Thyroid gland (tissue), 4 donors: ENCODE results near the gene MAP6.

Experiments used
- POLR2A ChIP-seq, 2 donors: fragments of 450-650 bp; IDR thresholded peaks; one replicate each; pipeline ENCODE4 v1.6.1; 2017; ENCODE audit warnings: antibody characterized with exemption in 2 of 2, mild to moderate bottlenecking in 2 of 2, moderate library complexity in 1 of 2
- TF ChIP-seq, protein P1 (sequence below), 6 experiments: fragments of 200-600 bp in 3 of 6; fragments of 450-650 bp in 3 of 6; sonication (generic) in 3 of 6; IDR thresholded peaks; one replicate each; pipeline ENCODE4 v1.5.1; 2016 to 2019; ENCODE audit warnings: antibody characterized with exemption in 6 of 6, mild to moderate bottlenecking in 2 of 6, inconsistent platforms in 1 of 6, moderate library complexity in 1 of 6

- TF ChIP-seq, protein P1, sequence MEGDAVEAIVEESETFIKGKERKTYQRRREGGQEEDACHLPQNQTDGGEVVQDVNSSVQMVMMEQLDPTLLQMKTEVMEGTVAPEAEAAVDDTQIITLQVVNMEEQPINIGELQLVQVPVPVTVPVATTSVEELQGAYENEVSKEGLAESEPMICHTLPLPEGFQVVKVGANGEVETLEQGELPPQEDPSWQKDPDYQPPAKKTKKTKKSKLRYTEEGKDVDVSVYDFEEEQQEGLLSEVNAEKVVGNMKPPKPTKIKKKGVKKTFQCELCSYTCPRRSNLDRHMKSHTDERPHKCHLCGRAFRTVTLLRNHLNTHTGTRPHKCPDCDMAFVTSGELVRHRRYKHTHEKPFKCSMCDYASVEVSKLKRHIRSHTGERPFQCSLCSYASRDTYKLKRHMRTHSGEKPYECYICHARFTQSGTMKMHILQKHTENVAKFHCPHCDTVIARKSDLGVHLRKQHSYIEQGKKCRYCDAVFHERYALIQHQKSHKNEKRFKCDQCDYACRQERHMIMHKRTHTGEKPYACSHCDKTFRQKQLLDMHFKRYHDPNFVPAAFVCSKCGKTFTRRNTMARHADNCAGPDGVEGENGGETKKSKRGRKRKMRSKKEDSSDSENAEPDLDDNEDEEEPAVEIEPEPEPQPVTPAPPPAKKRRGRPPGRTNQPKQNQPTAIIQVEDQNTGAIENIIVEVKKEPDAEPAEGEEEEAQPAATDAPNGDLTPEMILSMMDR (IDR thresholded peaks at IDR 0.05): no peak
- no peak for TF ChIP-seq POLR2A (IDR thresholded peaks at IDR 0.05)
Measured at GRCh38 chr11:75663808-75664207, 5.0 kb downstream of the MAP6 start.
